GM12878 (cell line): ENCODE results near the gene UBASH3B. TPM values are rescaled to one million over a fixed set of nuclear protein-coding genes. Genes with fewer than 3 reads are reported as not detected.

Source experiments
- ATAC-seq: fragments of 200-7000 bp; cut with Tn5 transposase; 3 replicates; pipeline ENCODE4 v1.9.1; 2020; ENCODE audit warnings: mild to moderate bottlenecking, moderate library complexity
- BruUV-seq: library from RNA; stranded (reverse); fragments of 400-500 nt; replicated peaks from 2 replicates; lab custom pipeline; 2021; lab: Mats Ljungman, UMichigan
- CTCF ChIA-PET: fragments of 300-600 bp; sonication (Branson Sonifier 250); formaldehyde crosslinking; extraction: SDS; loops from one replicate; lab custom pipeline; 2021; ENCODE audit warnings: inconsistent platforms; lab: Yijun Ruan, JAX
- POLR2A ChIA-PET: fragments of 350-600 bp; formaldehyde crosslinking; extraction: SDS; loops from one replicate; lab custom pipeline; 2021; ENCODE audit warnings: inconsistent platforms; lab: Charles Lee
- RAD21 ChIA-PET: fragments of 300-600 bp; sonication (Branson Sonifier 250); formaldehyde crosslinking; loops from one replicate; lab custom pipeline; 2023; ENCODE audit warnings: antibody characterized with exemption; ENCODE audit not compliant: unreplicated experiment; lab: Charles Lee
- SMC1A ChIA-PET: fragments of 300-600 bp; sonication (Branson Sonifier 250); formaldehyde crosslinking; loops from one replicate; lab custom pipeline; 2023; ENCODE audit not compliant: unreplicated experiment, uncharacterized antibody; lab: Charles Lee
- DNase-seq: peaks from one replicate; pipeline ENCODE4 v3.0.0-alpha.2; 2011; ENCODE audit warnings: low read depth, low spot score
- FAIRE-seq: peaks from 3 replicates; lab custom pipeline; 2011; peaks lifted over from hg19 to GRCh38; lab: Jason Lieb, UNC
- H2AFZ ChIP-seq: 2 replicates; pipeline ENCODE4 v1.6.0; 2011; ENCODE audit warnings: low read depth, low read length, control low read depth; ENCODE audit not compliant: control insufficient read depth
- H3K27ac ChIP-seq: 2 replicates; pipeline ENCODE4 v1.5.1; 2011; ENCODE audit warnings: control low read depth; ENCODE audit not compliant: control insufficient read depth, insufficient read depth
- H3K27me3 ChIP-seq, 2 experiments: replicated peaks in 1 of 2; 2 replicates each; pipeline versions ENCODE4 v1.6.0 to v1.6.1; 2011; ENCODE audit warnings: low read length in 1 of 2; ENCODE audit not compliant: control insufficient read depth in 2 of 2, insufficient read depth in 2 of 2
- H3K36me3 ChIP-seq, 2 experiments: 2 replicates each; pipeline ENCODE4 v1.5.1; 2011; ENCODE audit warnings: low read length in 1 of 2; ENCODE audit not compliant: control insufficient read depth in 2 of 2, insufficient read depth in 2 of 2
- H3K4me1 ChIP-seq: 2 replicates; pipeline ENCODE4 v1.6.1; 2011; ENCODE audit warnings: mild to moderate bottlenecking, low read length, moderate library complexity, mixed read lengths; ENCODE audit not compliant: control insufficient read depth, insufficient read depth
- H3K4me2 ChIP-seq: 2 replicates; pipeline ENCODE4 v1.6.0; 2011; ENCODE audit warnings: control low read depth; ENCODE audit not compliant: control insufficient read depth, insufficient read depth
- H3K4me3 ChIP-seq: fragments of 200-600 bp; sonication (generic); 2 replicates; pipeline ENCODE4 v1.5.1; 2016
- H3K79me2 ChIP-seq: 2 replicates; pipeline ENCODE4 v1.6.0; 2011; ENCODE audit warnings: low read length; ENCODE audit not compliant: control insufficient read depth, insufficient read depth
- H3K9ac ChIP-seq: 2 replicates; pipeline ENCODE4 v1.8.0; 2011; ENCODE audit warnings: low read length, control low read depth, mixed read lengths; ENCODE audit not compliant: control insufficient read depth, insufficient read depth
- H3K9me3 ChIP-seq: replicated peaks from 3 replicates; pipeline ENCODE4 v1.5.1; 2011; ENCODE audit warnings: mild to moderate bottlenecking, low read length; ENCODE audit not compliant: control insufficient read depth, insufficient read depth
- H4K20me1 ChIP-seq: 2 replicates; pipeline ENCODE4 v1.6.0; 2011; ENCODE audit not compliant: control insufficient read depth, insufficient read depth
- BMI1 ChIP-seq: fragments of 450-650 bp; IDR thresholded peaks from 2 replicates; pipeline ENCODE4 v1.6.1; 2016; ENCODE audit warnings: mild to moderate bottlenecking, moderate library complexity, borderline replicate concordance
- DPF2 ChIP-seq: fragments of 450-650 bp; IDR thresholded peaks from 2 replicates; pipeline ENCODE4 v1.6.1; 2017; ENCODE audit warnings: mild to moderate bottlenecking
- GABPA ChIP-seq: IDR thresholded peaks from 2 replicates; pipeline ENCODE4 v1.6.1; 2014; ENCODE audit warnings: antibody characterized with exemption, low read depth, mild to moderate bottlenecking, inconsistent platforms
- IRF5 ChIP-seq: fragments of 450-650 bp; IDR thresholded peaks from 2 replicates; pipeline ENCODE4 v1.6.1; 2017; ENCODE audit warnings: borderline replicate concordance
- PBX3 ChIP-seq: IDR thresholded peaks from 2 replicates; pipeline ENCODE4 v1.6.1; 2011; ENCODE audit warnings: mild to moderate bottlenecking, low read depth, low read length, moderate library complexity; ENCODE audit not compliant: insufficient replicate concordance
- POLR2AphosphoS2 ChIP-seq: IDR thresholded peaks from 2 replicates; pipeline ENCODE4 v1.6.1; 2011; ENCODE audit warnings: low read depth, mild to moderate bottlenecking, low read length, improper control_type of control experiment, moderate library complexity
- SIX5 ChIP-seq: IDR thresholded peaks from 2 replicates; pipeline ENCODE4 v1.6.1; 2011; ENCODE audit warnings: mild to moderate bottlenecking, low read depth, low read length, moderate library complexity; ENCODE audit not compliant: severe bottlenecking
- SP1 ChIP-seq: IDR thresholded peaks from one replicate; pipeline ENCODE4 v1.6.1; 2011; ENCODE audit warnings: low read depth, low read length
- ZBTB33 ChIP-seq: fragments of 450-650 bp; IDR thresholded peaks from 2 replicates; pipeline ENCODE4 v1.6.1; 2017; ENCODE audit warnings: mild to moderate bottlenecking
- ZNF24 ChIP-seq: fragments of 450-650 bp; IDR thresholded peaks from 2 replicates; pipeline ENCODE4 v1.6.1; 2017; ENCODE audit warnings: antibody characterized with exemption, mild to moderate bottlenecking
- WGBS: methylation state at CpG from one replicate; pipeline ENCODE4 v1.1.6; 2016; ENCODE audit warnings: low lambda C conversion rate; ENCODE audit not compliant: insufficient replicate concordance, insufficient coverage; ENCODE audit errors: missing lambda C conversion rate; 5-methylcytosine and 5-hydroxymethylcytosine counted together
- in situ Hi-C: fragments of 300-500 bp; cut with MboI; formaldehyde crosslinking; loops from 9 replicates; pipeline ENCODE4 v1.14.3; 2018; ENCODE audit warnings: mixed read lengths
- intact Hi-C: fragments of 100-400 bp; cut with micrococcal nuclease; formaldehyde crosslinking; loops from one replicate; pipeline ENCODE4 v1.14.2; 2022; ENCODE audit not compliant: unreplicated experiment
- polyA plus RNA-seq, 11 experiments: library from polyadenylated mRNA; depleted of rRNA in 4 of 11; unstranded in 6 of 11; stranded (reverse) in 5 of 11; fragments of >200 nt; fragmentation: Nextera tagmentation in 4 of 11; fragmentation: Illumina TruSeq in 1 of 11; extraction: Ambion mirVana in 4 of 11; extraction: Trizol in 1 of 11; gene quantifications; 1 replicate in 1 of 11; 2 replicates in 10 of 11; pipeline versions ENCODE4 v1.2.1 to v1.2.3, GENCODE V29; 2011 to 2016; ENCODE audit warnings: inconsistent platforms in 2 of 11, missing spikeins in 2 of 11, low read depth in 1 of 11
- total RNA-seq, 4 experiments: library from RNA; depleted of rRNA in 3 of 4; stranded (reverse); fragments of >200 nt in 3 of 4; fragmentation: Illumina TruSeq in 1 of 4; extraction: Trizol in 1 of 4; gene quantifications; 2 replicates each; pipeline versions ENCODE4 v1.2.1 to v1.2.3, GENCODE V29; 2013 to 2021
- TF ChIP-seq, protein P1 (sequence below): IDR thresholded peaks from 2 replicates; pipeline ENCODE4 v1.6.1; 2012; ENCODE audit warnings: low read depth, low read length, improper control_type of control experiment
- TF ChIP-seq, protein P2 (sequence below): fragments of 150-350 bp; IDR thresholded peaks from 2 replicates; pipeline ENCODE4 v1.6.1; 2016; ENCODE audit warnings: low read depth, low read length

Gene UBASH3B
- total and polyA plus RNA-seq, 10 of the 15 experiments (the other 5 are each of a cell fraction or from before 2014, with no cell fraction given) = 0.18 to 3.3 (median 0.57) TPM

DNA sequence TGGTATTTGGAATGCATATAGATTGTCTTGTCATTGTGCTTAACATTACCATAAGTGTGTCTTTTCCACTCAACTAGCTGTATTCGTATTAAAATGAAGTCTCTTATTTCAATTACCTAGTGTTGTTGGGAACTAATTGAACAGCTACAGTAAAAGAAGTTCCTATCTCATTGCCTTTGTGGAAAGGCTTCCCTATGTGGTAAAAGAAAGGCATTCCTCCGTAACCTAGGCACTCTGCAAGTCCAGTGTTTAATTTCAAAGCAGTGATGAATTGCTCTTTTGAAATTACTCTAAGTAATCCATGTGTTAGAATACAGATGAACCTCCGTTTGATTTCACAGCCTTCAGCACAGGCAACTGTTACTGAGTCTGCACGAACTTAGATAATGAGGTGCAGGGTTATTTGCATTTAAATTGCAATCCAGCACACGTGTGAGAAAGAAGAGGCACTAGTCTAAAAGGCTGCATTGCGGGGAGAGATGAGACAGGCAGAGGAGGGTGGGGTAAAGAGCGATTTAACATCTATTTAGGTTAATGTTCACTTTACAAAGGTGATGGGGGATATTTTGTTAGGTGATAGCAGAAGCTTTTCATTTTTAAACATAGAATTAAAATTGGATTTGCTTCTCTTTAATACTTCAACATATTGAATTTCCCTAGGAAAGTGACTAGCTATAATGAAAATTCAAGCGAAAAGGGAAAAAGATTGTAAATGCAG lies 157.8 kb downstream of the UBASH3B start:
- BruUV-seq = no TSS peak
- Histone ChIP-seq H3K4me2 (no peak overlapping the region), H3K9me3 (no peaks in the 10 kb centered on the region; the same call in 2 of the 3 replicates), H3K36me3 (no peaks in the 10 kb centered on the region), H4K20me1 (no peaks in the 10 kb centered on the region), H3K79me2 (no peaks in the 10 kb centered on the region), H3K27ac (no peak overlapping the region), H3K4me1 (peaks cover 4% of the 10 kb centered on the region), H2AFZ (no peak overlapping the region), H3K9ac (no peak overlapping the region), H3K4me3 (no peak overlapping the region), H3K27me3 (no peaks in the 10 kb centered on the region)
- intact Hi-C loops = no loop called here
- DNase-seq (no peak), ATAC-seq (no peak), FAIRE-seq (no peak)
- CTCF ChIA-PET = interaction anchor here (0.6 to 14.0 kb wide), 18 partner anchors 8 to 242 kb away, joined by 3 to 484 read pairs (median 8); partner anchors contain the start of gene CRTAM
- in situ Hi-C loops = no loop called here
- POLR2A ChIA-PET = interaction anchor here (0.8 to 4.8 kb wide), 2 partner anchors 30 to 39 kb away, joined by 3 to 34 read pairs; no protein-coding TSS in a partner anchor
- RAD21 ChIA-PET = interaction anchor here (0.7 to 12.4 kb wide), 14 partner anchors 8 to 448 kb away, joined by 3 to 293 read pairs (median 12); partner anchors contain the start of gene CRTAM
- SMC1A ChIA-PET = interaction anchor here (0.8 to 13.9 kb wide), 19 partner anchors 8 to 244 kb away, joined by 3 to 485 read pairs (median 6); partner anchors contain the start of gene CRTAM
- WGBS = 46% methylated on average over 8 of the region's 8 CpGs
- no peak for TF ChIP-seq BMI1
- no peak for TF ChIP-seq IRF5
- no peak for TF ChIP-seq ZNF24
- TF ChIP-seq DPF2 = no peak
- TF ChIP-seq, protein P1, sequence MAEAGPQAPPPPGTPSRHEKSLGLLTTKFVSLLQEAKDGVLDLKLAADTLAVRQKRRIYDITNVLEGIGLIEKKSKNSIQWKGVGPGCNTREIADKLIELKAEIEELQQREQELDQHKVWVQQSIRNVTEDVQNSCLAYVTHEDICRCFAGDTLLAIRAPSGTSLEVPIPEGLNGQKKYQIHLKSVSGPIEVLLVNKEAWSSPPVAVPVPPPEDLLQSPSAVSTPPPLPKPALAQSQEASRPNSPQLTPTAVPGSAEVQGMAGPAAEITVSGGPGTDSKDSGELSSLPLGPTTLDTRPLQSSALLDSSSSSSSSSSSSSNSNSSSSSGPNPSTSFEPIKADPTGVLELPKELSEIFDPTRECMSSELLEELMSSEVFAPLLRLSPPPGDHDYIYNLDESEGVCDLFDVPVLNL = no peak
- TF ChIP-seq, protein P2, sequence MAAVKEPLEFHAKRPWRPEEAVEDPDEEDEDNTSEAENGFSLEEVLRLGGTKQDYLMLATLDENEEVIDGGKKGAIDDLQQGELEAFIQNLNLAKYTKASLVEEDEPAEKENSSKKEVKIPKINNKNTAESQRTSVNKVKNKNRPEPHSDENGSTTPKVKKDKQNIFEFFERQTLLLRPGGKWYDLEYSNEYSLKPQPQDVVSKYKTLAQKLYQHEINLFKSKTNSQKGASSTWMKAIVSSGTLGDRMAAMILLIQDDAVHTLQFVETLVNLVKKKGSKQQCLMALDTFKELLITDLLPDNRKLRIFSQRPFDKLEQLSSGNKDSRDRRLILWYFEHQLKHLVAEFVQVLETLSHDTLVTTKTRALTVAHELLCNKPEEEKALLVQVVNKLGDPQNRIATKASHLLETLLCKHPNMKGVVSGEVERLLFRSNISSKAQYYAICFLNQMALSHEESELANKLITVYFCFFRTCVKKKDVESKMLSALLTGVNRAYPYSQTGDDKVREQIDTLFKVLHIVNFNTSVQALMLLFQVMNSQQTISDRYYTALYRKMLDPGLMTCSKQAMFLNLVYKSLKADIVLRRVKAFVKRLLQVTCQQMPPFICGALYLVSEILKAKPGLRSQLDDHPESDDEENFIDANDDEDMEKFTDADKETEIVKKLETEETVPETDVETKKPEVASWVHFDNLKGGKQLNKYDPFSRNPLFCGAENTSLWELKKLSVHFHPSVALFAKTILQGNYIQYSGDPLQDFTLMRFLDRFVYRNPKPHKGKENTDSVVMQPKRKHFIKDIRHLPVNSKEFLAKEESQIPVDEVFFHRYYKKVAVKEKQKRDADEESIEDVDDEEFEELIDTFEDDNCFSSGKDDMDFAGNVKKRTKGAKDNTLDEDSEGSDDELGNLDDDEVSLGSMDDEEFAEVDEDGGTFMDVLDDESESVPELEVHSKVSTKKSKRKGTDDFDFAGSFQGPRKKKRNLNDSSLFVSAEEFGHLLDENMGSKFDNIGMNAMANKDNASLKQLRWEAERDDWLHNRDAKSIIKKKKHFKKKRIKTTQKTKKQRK = no peak
- TF ChIP-seq SP1 = no peak
- TF ChIP-seq SIX5 = no peak
- TF ChIP-seq GABPA = no peak
- TF ChIP-seq PBX3 = no peak
- TF ChIP-seq POLR2AphosphoS2 = no peak
- TF ChIP-seq ZBTB33 = no peak
